Gastrocnemius medialis (tissue), 4 donors: ENCODE data around the gene ARHGEF7. TPM values are rescaled to one million over a fixed set of nuclear protein-coding genes. Genes with fewer than 3 reads are reported as not detected.
A peak's percentile ranks its signal among the peaks of the same experiment; 100 is the strongest.

Experiments used
- ATAC-seq, 2 donors: fragments of 150-250 bp; one replicate each; pipeline ENCODE4 v1.9.1; 2016
- DNase-seq, 2 donors: peaks; one replicate each; pipeline ENCODE4 v3.0.0-alpha.2; 2019
- H3K27ac ChIP-seq, 4 donors: fragments of 200-600 bp; sonication (generic); 1 replicate in 1 of 4; 2 replicates in 3 of 4; pipeline ENCODE4 v1.5.1; 2016 to 2018; ENCODE audit warnings: mild to moderate bottlenecking in 2 of 4, moderate library complexity in 1 of 4
- H3K27me3 ChIP-seq, 3 donors: fragments of 200-600 bp; sonication (generic) in 2 of 3; 1 replicate in 1 of 3; 2 replicates in 2 of 3; pipeline versions ENCODE4 v1.5.1 to v1.6.0; 2016 to 2019; ENCODE audit warnings: mild to moderate bottlenecking in 1 of 3, moderate library complexity in 1 of 3
- H3K36me3 ChIP-seq, 2 donors: fragments of 200-600 bp; sonication (generic) in 1 of 2; one replicate each; pipeline ENCODE4 v1.5.1; 2017 to 2018
- H3K4me1 ChIP-seq, 2 donors: fragments of 200-600 bp; sonication (generic) in 1 of 2; one replicate each; pipeline ENCODE4 v1.5.1; 2016 to 2017; ENCODE audit warnings: mild to moderate bottlenecking in 2 of 2
- H3K4me3 ChIP-seq, 4 donors: fragments of 200-600 bp; sonication (generic) in 3 of 4; 1 replicate in 1 of 4; 2 replicates in 3 of 4; pipeline ENCODE4 v1.5.1; 2016 to 2019; ENCODE audit warnings: mild to moderate bottlenecking in 2 of 4
- H3K9me3 ChIP-seq, 3 donors: fragments of 200-600 bp; sonication (generic) in 2 of 3; 1 replicate in 1 of 3; 2 replicates in 2 of 3; pipeline ENCODE4 v1.5.1; 2016 to 2019
- CTCF ChIP-seq, 5 experiments: fragments of 450-650 bp in 3 of 5; fragments of 200-600 bp in 2 of 5; sonication (generic) in 2 of 5; IDR thresholded peaks in 4 of 5; conservative IDR thresholded peaks in 1 of 5; 1 replicate in 4 of 5; 2 replicates in 1 of 5; pipeline ENCODE4 v1.5.1; 2016 to 2019; ENCODE audit warnings: antibody characterized with exemption in 5 of 5, mild to moderate bottlenecking in 3 of 5, moderate library complexity in 3 of 5
- POLR2A ChIP-seq, 2 donors: fragments of 450-650 bp; IDR thresholded peaks; one replicate each; pipeline ENCODE4 v1.6.1; 2017; ENCODE audit warnings: antibody characterized with exemption in 2 of 2, mild to moderate bottlenecking in 2 of 2, moderate library complexity in 2 of 2
- in situ Hi-C, 4 donors: fragments of 200-750 bp; cut with MboI; loops; one replicate each; pipeline versions ENCODE4 v1.15.0 to v1.8.0; 2017; ENCODE audit warnings: low sequenced_read_pairs in 4 of 4
- intact Hi-C: fragments of 100-400 bp; cut with DNase I; formaldehyde crosslinking; loops from one replicate; pipeline ENCODE4 v1.15.1; 2023; ENCODE audit warnings: low total_unique reads
- total RNA-seq, 4 donors: library from RNA; depleted of rRNA; stranded (reverse); fragments of >200 nt; gene quantifications; one replicate each; pipeline versions ENCODE4 v1.1.0 to v1.2.3, GENCODE V29; 2016

The ARHGEF7 gene
- total RNA-seq, 4 donors from 2014 or later = 24.5 to 56.9 (median 31.3) TPM

GRCh38 chr13:111116856-111117255, 1.7 kb downstream of the ARHGEF7 start:
- DNase-seq (no peak), ATAC-seq (no peak)
- H3K9me3 ChIP-seq = no peaks in the 10 kb centered on the region
- H3K27ac ChIP-seq = peak overlapping the region; percentile 72 to 82 (median 78)
- TF ChIP-seq CTCF (IDR thresholded peaks at IDR 0.05 in 4 of 5, conservative IDR thresholded peaks at IDR 0.05 in 1 of 5) = no peak
- TF ChIP-seq POLR2A (IDR thresholded peaks at IDR 0.05) = no peak
- peaks cover 0 to 4% (median 0%) of the 10 kb centered on the region in 3 donors for H3K27me3 ChIP-seq
- H3K36me3 ChIP-seq = no peaks in the 10 kb centered on the region
- H3K4me3 ChIP-seq = peak overlapping the region in 2 of 4 donors; percentile 53 to 63
- intact Hi-C loops = loop anchor here (5.0 kb wide), 1 partner anchor 35 kb away; no protein-coding TSS in a partner anchor
- H3K4me1 ChIP-seq = peaks cover 12 to 22% of the 10 kb centered on the region in 2 donors
- in situ Hi-C loops = no loop called here

- no peaks in the 10 kb centered on the region for H3K36me3 ChIP-seq
- peak overlapping the region; percentile 6 to 82 (median 74) for H3K27ac ChIP-seq
- TF ChIP-seq POLR2A (IDR thresholded peaks at IDR 0.05) (no peak), CTCF (IDR thresholded peaks at IDR 0.05 in 4 of 5, conservative IDR thresholded peaks at IDR 0.05 in 1 of 5) (no peak)
- no peaks in the 10 kb centered on the region for H3K9me3 ChIP-seq
- H3K4me3 ChIP-seq = no peak overlapping the region
- no peak for DNase-seq
- peaks cover 12 to 27% of the 10 kb centered on the region in 2 donors for H3K4me1 ChIP-seq
- in situ Hi-C loops (no loop called here), intact Hi-C loops (loop anchor here (5.0 kb wide), 1 partner anchor 35 kb away; no protein-coding TSS in a partner anchor)
- no peak for ATAC-seq
- H3K27me3 ChIP-seq = peaks cover 0 to 4% (median 0%) of the 10 kb centered on the region in 3 donors
Observed at GRCh38 chr13:111117289-111117688, 2.2 kb downstream of the ARHGEF7 start.

- intact Hi-C loops = loop anchor here (5.0 kb wide), 1 partner anchor 34 kb away; no protein-coding TSS in a partner anchor
- Histone ChIP-seq H3K4me3 (no peak overlapping the region), H3K4me1 (peaks cover 12 to 28% of the 10 kb centered on the region in 2 donors), H3K9me3 (no peaks in the 10 kb centered on the region), H3K27me3 (peaks cover 0 to 4% (median 0%) of the 10 kb centered on the region in 3 donors), H3K27ac (peak overlapping the region; percentile 6 to 82 (median 74)), H3K36me3 (no peaks in the 10 kb centered on the region)
- no peak for DNase-seq
- TF ChIP-seq CTCF (IDR thresholded peaks at IDR 0.05 in 4 of 5, conservative IDR thresholded peaks at IDR 0.05 in 1 of 5) (no peak), POLR2A (IDR thresholded peaks at IDR 0.05) (no peak)
- in situ Hi-C loops = no loop called here
- no peak for ATAC-seq
Observed at GRCh38 chr13:111117961-111118360, 2.9 kb downstream of the ARHGEF7 start.

- TF ChIP-seq CTCF (IDR thresholded peaks at IDR 0.05 in 4 of 5, conservative IDR thresholded peaks at IDR 0.05 in 1 of 5) (no peak), POLR2A (IDR thresholded peaks at IDR 0.05) (no peak)
- H3K4me1 ChIP-seq = peaks cover 12 to 28% of the 10 kb centered on the region in 2 donors
- no peaks in the 10 kb centered on the region for H3K9me3 ChIP-seq
- in situ Hi-C loops = no loop called here
- no peaks in the 10 kb centered on the region for H3K36me3 ChIP-seq
- peak overlapping the region; percentile 6 to 82 (median 74) for H3K27ac ChIP-seq
- H3K4me3 ChIP-seq = no peak overlapping the region
- no peak for ATAC-seq
- intact Hi-C loops = loop anchor here (5.0 kb wide), 1 partner anchor 33 kb away; no protein-coding TSS in a partner anchor
- DNase-seq = no peak
- H3K27me3 ChIP-seq = peaks cover 0 to 4% (median 0%) of the 10 kb centered on the region in 3 donors
Observed at GRCh38 chr13:111118898-111119607, 3.9 kb downstream of the ARHGEF7 start.
